ENCODE results near the gene ST3GAL3.

ST3GAL3 gene

GRCh38 chr1:43932786-43933385 lies 225.6 kb downstream of the ST3GAL3 start:
- Histone ChIP-seq H3K27me3 (ENCODE audit: insufficient read depth, low read depth) (no peaks in the 10 kb centered on the region), H3K79me2 (ENCODE audit: insufficient read depth, low read depth) (no peaks in the 10 kb centered on the region), H3K4me1 (ENCODE audit: low read depth, poor library complexity, severe bottlenecking) (peaks cover 52% of the 10 kb centered on the region), H3K4me2 (peak overlapping the region; percentile 56; the same call in 1 of the 2 replicates), H3K27ac (no peak overlapping the region), H3K36me3 (ENCODE audit: insufficient read depth) (no peaks in the 10 kb centered on the region), H3K4me3 (IDR thresholded peaks at IDR 0.05; ENCODE audit: insufficient read depth, low read depth, low read length) (no peak overlapping the region), H4K20me1 (ENCODE audit: insufficient read depth) (no peaks in the 10 kb centered on the region), H2AFZ (ENCODE audit: low read depth) (no peak overlapping the region), H3K9ac (no peak overlapping the region)
- TF ChIP-seq CTCF (conservative IDR thresholded peaks at IDR 0.05; ENCODE audit: low read depth, low read length): no peak

GRCh38 chr1:43933386-43934100 lies 226.2 kb downstream of the ST3GAL3 start, which contains the start of gene ARTN:
Gene ARTN (plus strand): TSS chr1:43933801. CDS start chr1:43935657, 1,856 bp downstream.
- Histone ChIP-seq H3K4me2 (peak within 1 kb of the TSS; percentile 56; the same call in 1 of the 2 replicates), H3K9ac (no peak within 1 kb of the TSS), H3K27me3 (ENCODE audit: insufficient read depth, low read depth) (no peaks in the 10 kb centered on the region), H3K4me3 (IDR thresholded peaks at IDR 0.05; ENCODE audit: insufficient read depth, low read depth, low read length) (no peak within 1 kb of the TSS), H3K36me3 (ENCODE audit: insufficient read depth) (no peaks in the 10 kb centered on the region), H4K20me1 (ENCODE audit: insufficient read depth) (no peaks in the 10 kb centered on the region), H2AFZ (ENCODE audit: low read depth) (no peak within 1 kb of the TSS), H3K4me1 (ENCODE audit: low read depth, poor library complexity, severe bottlenecking) (peaks cover 52% of the 10 kb centered on the region), H3K79me2 (ENCODE audit: insufficient read depth, low read depth) (no peaks in the 10 kb centered on the region), H3K27ac (no peak within 1 kb of the TSS)
- TF ChIP-seq CTCF (conservative IDR thresholded peaks at IDR 0.05; ENCODE audit: low read depth, low read length): no peak

GRCh38 chr1:43934101-43934985 lies 227.0 kb downstream of the ST3GAL3 start:
- Histone ChIP-seq H3K4me2 (peak overlapping the region; percentile 33; the same call in 1 of the 2 replicates), H3K4me3 (IDR thresholded peaks at IDR 0.05; ENCODE audit: insufficient read depth, low read depth, low read length) (no peak overlapping the region), H3K79me2 (ENCODE audit: insufficient read depth, low read depth) (no peaks in the 10 kb centered on the region), H4K20me1 (ENCODE audit: insufficient read depth) (no peaks in the 10 kb centered on the region), H3K9ac (no peak overlapping the region), H3K36me3 (ENCODE audit: insufficient read depth) (no peaks in the 10 kb centered on the region), H2AFZ (ENCODE audit: low read depth) (no peak overlapping the region), H3K4me1 (ENCODE audit: low read depth, poor library complexity, severe bottlenecking) (peaks cover 52% of the 10 kb centered on the region), H3K27ac (no peak overlapping the region), H3K27me3 (ENCODE audit: insufficient read depth, low read depth) (no peaks in the 10 kb centered on the region)
- TF ChIP-seq CTCF (conservative IDR thresholded peaks at IDR 0.05; ENCODE audit: low read depth, low read length): peak; percentile 92

GRCh38 chr1:43934986-43935324 lies 227.6 kb downstream of the ST3GAL3 start:
- Histone ChIP-seq H3K4me3 (IDR thresholded peaks at IDR 0.05; ENCODE audit: insufficient read depth, low read depth, low read length) (no peak overlapping the region), H3K36me3 (ENCODE audit: insufficient read depth) (no peaks in the 10 kb centered on the region), H3K79me2 (ENCODE audit: insufficient read depth, low read depth) (no peaks in the 10 kb centered on the region), H3K27ac (no peak overlapping the region), H3K27me3 (ENCODE audit: insufficient read depth, low read depth) (no peaks in the 10 kb centered on the region), H4K20me1 (ENCODE audit: insufficient read depth) (no peaks in the 10 kb centered on the region), H3K9ac (no peak overlapping the region), H3K4me2 (no peak overlapping the region), H2AFZ (ENCODE audit: low read depth) (no peak overlapping the region), H3K4me1 (ENCODE audit: low read depth, poor library complexity, severe bottlenecking) (peaks cover 46% of the 10 kb centered on the region)
- no peak; the same call in 1 of the 2 replicates for TF ChIP-seq CTCF (conservative IDR thresholded peaks at IDR 0.05; ENCODE audit: low read depth, low read length)

Measured in KMS-11 (cell line).